Right kidney (tissue), 9 donors: ENCODE measurements around the gene TEAD1.

Source experiments
- DNase-seq: peaks from one replicate; pipeline ENCODE4 v3.0.0-alpha.2; 2016
- long read RNA-seq, 8 donors: transcript quantifications; one replicate each; lab custom pipeline, GENCODE V29; 2026

Gene TEAD1
- long read RNA-seq, donor 1, full-length matches to known transcripts = 2 of 16 reads
- long read RNA-seq, donor 1, partial matches to known transcripts = 14 of 16 reads
- long read RNA-seq, donor 1, other reads (novel, unspliced or antisense) = 0 of 16 reads
- long read RNA-seq, donor 2, full-length matches to known transcripts = 6 of 6 reads
- long read RNA-seq, donor 2, partial matches to known transcripts = 0 of 6 reads
- long read RNA-seq, donor 2, other reads (novel, unspliced or antisense) = 0 of 6 reads
- long read RNA-seq, donor 3, full-length matches to known transcripts = 2 of 2 reads
- long read RNA-seq, donor 3, partial matches to known transcripts = 0 of 2 reads
- long read RNA-seq, donor 3, other reads (novel, unspliced or antisense) = 0 of 2 reads
- long read RNA-seq, donor 4, full-length matches to known transcripts = 4 of 14 reads
- long read RNA-seq, donor 4, partial matches to known transcripts = 10 of 14 reads
- long read RNA-seq, donor 4, other reads (novel, unspliced or antisense) = 0 of 14 reads
- long read RNA-seq, donor 5, full-length matches to known transcripts = 6 of 59 reads
- long read RNA-seq, donor 5, partial matches to known transcripts = 53 of 59 reads
- long read RNA-seq, donor 5, other reads (novel, unspliced or antisense) = 0 of 59 reads
- long read RNA-seq, donor 6, full-length matches to known transcripts = 2 of 9 reads
- long read RNA-seq, donor 6, partial matches to known transcripts = 7 of 9 reads
- long read RNA-seq, donor 6, other reads (novel, unspliced or antisense) = 0 of 9 reads
- long read RNA-seq, donor 7, full-length matches to known transcripts = 7 of 7 reads
- long read RNA-seq, donor 7, partial matches to known transcripts = 0 of 7 reads
- long read RNA-seq, donor 7, other reads (novel, unspliced or antisense) = 0 of 7 reads
- long read RNA-seq, donor 8, full-length matches to known transcripts = 4 of 10 reads
- long read RNA-seq, donor 8, partial matches to known transcripts = 6 of 10 reads
- long read RNA-seq, donor 8, other reads (novel, unspliced or antisense) = 0 of 10 reads

DNA sequence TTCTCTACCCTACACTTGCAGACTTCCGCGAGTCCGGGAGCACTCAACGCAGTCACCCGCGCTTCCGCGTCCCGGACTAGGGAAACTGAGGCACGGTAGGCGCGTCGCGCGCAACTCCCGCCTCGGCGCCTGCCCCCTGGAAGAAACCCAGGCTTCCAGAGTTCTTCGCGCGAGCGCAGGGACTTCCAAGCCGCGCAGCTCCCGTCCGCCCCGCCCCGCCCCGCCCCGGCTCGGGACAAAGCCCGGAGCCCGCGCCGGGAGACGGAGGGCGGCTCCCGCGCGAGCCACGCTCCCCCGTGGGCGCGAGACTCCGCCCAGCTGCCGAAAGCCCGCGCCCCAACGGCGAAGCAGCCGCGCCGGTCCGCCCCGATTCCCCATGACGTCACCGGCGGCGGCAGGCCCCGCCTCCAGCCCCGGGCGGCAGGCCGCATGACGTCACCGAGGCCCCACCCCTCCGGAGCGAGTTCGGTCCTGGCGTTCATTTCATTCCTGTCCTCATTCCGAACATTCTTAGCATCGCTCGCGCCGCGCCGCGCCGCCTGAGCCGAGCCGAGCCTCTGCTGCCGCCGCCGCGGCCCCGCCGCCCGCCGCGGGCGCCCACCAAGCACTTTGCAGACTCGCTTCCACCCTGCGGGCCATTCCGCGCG, at the start of gene TEAD1:
Gene TEAD1 (plus strand): TSS at position 498 of the 647 bp plus-strand sequence.
- peak; percentile 92 for DNase-seq

DNA sequence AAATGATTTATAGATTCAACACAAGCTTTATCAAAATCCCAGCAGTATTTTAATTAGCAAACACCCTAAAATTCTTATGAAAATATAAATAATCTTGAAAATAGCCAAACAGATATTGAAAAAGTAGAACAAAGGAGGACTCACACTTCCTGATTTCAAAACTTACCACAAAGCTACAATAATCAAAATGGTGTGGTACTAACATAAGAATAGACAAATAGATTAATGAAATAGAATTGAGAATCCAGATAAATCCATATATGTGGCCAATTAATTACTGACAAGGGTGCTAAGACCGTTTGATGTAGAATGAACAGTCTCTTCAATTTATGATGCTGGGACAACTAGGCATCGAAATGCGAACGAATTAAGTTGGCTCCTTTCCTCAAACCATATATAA, 49.6 kb upstream of the TEAD1 start:
- no peak for DNase-seq

DNA sequence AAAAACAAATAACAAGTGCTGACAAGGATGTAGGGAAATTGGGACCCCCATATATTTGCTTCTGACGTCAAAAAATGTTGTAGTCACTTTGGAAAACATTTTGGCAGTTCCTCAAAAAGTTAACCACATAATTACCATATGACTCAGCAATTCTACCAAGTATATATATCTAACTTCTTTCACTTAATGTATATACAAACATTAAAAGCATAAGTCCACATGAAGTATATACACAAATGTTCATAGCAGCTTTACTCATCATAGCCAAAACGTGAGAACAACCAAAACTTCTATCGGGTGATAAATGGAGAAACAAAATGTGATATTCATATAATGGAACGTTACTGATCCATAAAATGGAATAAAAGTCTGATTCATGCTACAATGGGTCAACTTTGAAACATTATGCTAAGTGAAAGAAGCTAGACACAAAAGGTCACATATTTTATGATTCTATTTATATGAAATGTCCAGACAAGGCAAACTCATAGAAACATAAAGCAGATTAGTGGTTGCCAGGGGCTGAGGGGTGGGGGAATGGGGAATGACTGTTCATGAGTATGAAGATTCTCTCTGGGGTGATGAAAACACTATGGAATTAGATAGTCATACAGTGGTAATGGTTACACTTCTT, 48.7 kb upstream of the TEAD1 start:
- no peak for DNase-seq

DNA sequence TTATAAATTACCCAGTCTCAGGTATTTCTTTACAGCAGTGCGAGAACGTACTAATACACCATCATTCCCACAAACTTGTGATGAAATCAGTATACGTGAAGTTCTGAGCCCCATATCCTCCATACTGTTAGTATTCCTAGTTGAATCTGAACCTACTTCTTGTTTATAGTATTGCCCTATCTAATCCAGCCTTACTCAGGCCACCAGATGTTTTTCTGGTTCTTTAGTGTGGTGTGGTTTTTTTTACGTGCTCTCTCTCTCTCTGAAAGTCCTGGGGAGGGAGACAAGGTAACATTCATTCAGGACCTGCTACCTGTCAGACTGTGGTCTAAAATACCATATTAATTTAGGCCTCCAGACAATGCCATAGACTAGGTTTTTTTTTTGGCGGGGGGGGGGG, 47.6 kb upstream of the TEAD1 start:
- no peak for DNase-seq

DNA sequence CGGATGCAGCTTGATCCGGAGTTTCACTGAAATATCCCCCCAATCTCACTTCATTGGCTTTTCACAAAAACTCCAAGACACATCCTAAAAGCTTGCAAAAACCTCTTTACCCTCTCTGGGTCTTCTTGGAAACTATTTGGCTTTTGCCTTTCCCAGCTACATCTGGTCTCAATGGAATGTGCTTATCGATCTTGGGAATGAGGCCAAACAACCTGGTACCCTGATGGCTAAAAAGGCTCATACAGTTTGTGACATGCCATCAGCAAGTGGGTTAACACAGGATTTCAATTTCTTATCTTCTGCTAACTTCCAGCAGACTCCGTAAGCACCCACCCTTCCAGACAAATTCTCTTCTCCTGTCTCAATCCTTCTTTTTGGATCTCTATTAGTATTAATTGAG, 45.9 kb upstream of the TEAD1 start:
- DNase-seq = no peak

DNA sequence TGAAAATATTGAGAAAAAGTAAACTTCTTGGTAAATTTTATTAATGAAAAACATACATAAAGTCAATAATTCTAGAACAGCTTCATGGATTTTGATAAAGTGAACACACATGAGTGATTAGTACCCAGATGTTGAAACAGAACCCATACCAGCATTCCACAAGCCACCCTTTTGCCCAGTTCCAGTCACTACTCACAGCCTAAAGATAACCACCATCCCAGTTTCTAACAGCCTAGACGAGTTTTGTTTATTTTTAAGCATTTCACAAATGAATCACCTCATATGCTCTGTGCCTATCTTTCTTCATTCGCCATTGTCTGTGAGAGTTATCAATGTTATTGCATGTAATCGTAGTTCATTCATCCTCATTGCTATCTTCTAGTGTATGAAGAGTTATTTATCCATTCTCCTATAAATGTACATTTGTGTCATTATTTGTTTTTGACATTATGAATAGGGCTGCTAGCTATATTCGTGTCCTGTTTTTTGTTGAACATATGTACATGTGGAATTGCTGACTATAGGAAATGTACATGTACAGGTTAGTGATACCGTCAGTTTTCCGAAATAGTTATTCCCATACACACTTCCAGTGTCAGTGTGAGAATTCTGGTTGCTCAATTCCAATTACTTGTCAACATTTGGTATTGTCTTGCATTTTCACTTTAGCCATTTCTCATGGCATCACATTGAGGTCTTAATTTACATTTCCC, 44.5 kb upstream of the TEAD1 start:
- DNase-seq = no peak

DNA sequence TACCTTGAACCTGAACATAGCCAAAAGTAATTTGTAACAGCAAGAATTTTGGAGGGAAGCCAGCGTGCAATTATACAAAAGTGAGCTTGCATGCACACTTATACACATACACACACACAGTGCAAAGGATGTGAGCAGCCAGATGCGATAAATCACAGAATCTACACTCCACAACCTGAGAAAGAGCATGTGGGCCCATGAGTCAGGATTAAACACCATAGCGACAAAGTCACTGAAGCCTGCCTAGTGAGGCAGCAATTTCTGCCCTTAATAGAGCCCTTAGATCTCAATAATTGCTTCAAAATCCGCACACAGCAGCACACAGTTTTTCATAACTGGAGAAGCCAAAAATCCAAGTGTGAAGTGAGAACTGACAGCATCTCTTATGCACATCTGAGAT, 42.6 kb upstream of the TEAD1 start:
- no peak for DNase-seq

DNA sequence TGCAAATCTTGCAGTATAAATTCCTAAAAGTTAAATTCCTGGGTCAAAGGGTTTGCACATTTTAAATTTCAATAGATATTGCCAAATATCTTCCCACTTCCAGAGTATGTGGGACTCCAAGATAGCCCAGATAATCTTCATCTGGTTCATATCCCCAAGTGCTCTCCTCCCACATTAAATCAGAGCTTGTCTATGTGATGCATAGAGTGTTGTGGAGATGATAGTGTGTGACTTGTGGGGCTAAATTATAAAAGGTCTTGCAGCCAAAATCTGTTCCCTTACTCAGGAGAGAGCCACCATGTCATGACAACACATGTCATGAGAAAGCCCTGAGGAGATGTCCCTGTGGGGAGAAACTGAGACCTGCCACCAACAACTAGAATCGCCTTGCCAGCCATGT, 39.9 kb upstream of the TEAD1 start:
- DNase-seq = no peak

DNA sequence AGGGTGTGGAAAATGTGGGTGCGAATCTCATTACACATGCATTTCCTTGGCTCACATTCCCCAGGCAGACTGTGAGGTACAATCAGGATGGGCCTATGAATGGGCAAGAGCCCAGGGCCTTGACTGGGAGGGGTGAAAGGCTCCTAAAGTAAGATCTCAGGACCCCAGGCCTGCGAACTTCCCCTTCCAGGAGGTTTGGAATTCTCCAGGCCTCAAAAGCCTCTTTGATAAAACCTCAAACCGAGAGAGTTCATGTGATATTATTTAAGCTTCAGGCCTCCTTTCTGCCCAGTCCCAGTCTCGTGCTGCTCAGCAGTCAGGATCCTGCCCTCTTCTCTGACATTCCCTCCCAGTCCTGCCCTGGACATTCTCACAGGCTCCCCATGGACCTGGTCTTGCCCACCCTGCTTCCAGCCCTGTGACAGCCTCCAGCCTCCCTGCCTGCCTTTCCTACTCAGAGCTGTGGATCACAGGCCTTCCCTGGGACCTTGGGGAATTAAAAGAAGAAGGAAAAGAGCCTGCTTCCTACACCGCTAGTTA, 37.3 kb upstream of the TEAD1 start:
- DNase-seq = no peak

DNA sequence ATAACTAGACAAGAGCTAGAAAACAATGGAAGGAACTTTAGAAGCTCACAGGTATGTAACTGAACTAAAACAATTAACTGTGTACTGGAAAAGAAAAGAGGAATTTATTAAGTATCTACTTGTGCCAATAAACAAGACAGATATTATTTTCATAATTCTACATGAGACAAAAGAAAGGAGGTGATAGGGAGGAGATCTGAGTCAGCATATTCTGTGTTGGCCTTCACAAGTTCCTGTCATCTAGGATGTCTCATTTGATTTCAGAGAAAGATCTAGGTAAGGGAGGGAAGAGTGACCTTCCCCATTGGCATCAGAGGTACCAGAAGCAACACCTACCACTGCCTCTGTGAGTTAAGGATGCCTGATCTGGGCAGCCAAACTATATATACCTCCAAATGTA, 34.8 kb upstream of the TEAD1 start:
- DNase-seq = no peak

DNA sequence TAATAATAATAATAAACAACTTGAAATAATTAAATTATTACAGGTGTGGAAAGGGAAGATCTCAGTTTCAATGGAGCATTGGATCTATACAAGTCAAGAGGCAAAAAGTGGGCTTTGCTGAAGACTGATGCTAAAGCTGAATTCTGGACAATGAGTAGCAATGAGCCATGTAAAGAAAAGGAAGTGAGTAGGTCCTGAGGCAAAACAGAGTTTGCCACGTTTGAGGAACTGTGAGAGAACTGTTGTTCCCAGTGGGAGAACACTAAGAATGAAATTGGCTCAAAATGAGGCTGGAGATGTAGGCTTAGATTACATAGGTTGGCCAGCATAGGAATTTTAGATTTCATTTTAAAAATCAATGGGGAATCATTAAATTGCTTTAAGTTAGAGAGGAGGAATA, 33.9 kb upstream of the TEAD1 start:
- no peak for DNase-seq

DNA sequence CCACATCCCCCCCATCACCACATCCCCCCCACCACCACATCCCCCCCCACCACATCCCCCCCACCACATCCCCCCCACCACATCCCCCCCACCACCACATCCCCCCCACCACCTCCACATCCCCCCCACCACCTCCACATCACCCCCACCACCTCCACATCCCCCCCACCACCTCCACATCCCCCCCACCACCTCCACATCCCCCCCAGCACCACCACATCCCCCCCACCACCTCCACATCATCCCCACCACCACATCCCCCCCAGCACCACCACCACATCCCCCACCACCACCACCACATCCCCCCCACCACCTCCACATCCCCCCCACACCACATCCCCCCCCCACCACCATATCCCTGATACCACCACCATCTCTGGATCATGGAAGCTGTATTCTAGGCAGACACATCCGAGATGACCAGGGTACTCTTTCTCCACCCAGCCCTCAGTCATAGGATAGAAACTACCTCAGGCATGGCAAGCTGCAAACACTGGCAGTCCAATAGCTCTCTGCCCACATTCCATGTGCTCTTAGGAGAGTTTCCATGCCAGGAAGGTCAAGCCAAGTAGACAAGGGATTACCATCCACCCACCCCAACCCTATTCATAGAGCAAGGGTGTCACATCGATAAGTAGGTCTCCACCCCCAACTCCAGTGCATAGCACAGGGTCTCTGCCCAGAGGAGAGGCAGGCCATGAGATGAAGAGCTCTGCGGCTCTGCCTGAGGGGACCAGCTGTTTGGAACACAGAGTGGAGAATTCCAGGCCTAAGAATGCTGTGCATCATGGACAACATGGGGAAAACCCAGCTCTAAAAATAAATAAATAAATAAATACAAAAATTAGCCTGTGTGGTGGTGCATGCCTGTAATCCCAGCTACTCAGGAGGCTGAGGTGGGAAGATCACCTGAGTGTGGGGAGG, 33.0 kb upstream of the TEAD1 start:
- no peak for DNase-seq

DNA sequence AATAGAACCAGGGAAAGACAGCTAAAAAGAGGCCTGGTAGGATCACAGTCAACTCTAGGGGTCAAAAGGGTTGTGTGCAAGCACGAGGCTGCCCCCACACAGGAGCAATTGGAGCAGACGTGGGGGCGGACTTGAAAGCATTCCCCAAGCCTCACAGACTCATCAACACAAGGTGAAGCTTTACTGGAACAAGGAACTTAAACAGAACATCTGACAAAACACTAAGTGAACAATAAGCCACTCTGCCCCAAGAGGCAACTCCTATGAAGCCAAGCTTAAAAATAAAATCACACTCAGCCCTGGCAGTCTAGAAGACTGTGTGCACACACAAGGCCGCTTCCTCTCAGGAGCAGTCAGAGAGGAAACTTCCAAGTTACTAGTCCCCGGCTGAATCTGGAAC, 32.2 kb upstream of the TEAD1 start:
- peak; percentile 23 for DNase-seq

DNA sequence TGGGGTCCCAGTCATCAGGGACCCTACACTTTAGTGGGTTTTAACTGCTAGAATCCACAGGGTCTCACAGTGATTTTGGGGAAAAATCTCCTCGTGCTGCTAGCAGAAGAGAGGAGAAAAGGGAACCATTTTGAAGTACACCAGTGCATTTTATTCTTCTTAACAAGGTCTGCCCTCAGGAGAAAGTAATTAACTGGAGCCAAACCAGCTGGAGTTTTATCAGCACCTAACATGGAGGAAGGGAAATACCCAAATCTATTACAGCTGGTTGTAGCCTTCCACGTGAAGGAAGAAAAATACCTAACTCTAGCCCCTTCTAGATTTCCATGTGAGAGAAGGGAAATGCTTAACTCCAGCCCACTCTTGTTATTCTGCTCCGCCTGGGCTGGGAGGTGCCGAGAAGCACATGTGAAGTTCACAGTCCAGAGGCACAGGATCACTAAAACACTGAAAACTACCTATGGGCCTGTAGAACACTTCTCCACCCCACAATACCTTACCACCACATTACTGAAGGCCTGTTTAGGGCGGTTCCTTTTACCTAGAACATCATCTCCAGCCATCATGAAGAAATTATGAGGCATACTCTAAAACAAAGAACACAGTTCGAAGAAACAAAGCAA, 31.3 kb upstream of the TEAD1 start:
- DNase-seq = peak; percentile 11

DNA sequence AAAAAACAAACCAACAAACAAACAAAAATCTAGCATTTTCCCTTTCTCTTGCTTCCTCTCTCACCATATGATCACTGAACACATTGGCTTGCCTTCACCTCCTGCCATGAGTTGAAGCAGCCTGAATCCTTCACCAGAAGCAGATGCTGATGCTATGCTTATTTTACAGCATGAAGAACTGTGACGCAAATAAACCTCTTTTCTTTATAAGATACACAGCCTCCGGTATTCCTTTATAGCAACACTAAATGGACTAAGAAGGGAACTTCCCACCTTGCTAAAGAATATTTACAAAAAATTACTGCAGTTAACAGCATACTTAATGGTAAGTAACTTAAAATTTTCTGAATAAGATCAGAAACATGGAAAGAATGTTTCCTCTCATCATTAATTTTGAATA, 27.7 kb upstream of the TEAD1 start:
- no peak for DNase-seq

DNA sequence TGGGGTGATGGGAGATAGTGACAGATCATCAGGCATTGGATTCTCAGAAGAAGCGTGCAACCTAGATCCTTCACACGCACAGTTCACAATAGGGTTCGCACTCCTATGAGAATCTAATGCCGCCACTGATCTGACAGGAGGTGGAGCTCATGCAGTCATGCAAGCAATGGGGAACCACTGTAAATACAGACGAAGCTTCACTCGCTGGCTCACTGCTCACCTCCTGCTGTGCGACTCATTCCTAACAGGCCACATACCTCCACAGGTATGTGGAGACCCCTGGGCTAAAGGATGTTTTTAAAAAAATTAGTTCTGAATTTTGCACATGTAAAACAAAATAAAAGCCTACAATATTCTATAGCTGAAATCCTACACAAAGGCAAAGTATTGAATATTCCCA, 20.5 kb upstream of the TEAD1 start:
- DNase-seq = no peak

DNA sequence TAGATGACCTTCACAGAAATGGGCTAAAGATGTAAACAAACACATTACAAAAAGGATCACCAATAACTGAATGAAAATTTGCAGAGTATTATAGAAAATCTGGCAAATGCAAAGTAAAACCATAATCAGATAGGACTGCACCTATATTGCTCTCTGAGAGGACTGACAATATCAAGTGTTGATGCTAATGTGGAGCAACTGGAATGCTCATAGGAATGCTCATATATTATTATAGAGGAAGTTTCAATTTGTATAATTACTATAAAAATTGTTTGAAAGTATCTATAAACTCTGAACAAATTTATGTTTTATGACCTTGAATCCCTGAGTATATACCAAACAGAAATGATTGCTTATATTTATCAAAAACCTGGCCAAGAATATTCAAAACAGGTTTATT, 18.4 kb upstream of the TEAD1 start:
- DNase-seq = no peak

DNA sequence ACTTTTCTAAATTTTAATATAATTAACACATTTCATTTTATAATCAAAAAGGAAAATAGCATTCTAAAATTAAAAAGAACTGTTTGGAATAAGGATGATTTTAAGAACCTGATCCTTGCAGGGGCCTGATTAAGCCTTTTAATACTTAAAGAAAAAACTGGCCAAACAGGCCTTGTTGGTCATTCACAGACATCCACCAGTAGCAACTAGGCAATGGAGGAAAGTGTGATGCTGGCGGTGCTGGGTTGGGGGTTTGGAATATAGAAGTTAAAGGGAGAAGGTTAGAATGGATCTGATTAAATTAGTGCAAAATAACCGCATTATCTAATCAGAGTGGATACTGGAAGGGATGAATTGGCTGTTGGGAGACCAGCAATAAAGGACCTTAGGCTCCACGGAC, 16.9 kb upstream of the TEAD1 start:
- DNase-seq = no peak

DNA sequence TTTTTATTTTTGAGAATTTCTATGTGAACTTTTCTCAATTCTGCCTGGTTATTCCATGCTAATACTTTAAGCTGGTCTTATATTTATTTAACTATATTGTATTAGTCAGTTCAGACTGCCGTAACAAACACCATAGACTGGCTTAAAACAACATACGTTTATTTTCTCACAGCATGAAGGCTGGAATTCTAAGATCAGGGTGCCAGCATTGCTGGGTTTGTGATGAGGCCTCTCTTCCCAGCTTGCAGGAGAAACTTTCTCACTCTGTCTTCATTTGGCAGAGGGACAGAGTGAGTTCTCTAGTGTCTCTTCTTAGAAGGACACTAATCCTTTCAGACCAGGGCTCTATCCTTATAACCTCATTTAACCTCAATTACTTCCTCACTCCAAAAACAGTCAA, 16.2 kb upstream of the TEAD1 start:
- DNase-seq = no peak
